ENCODE data around the gene NFATC1. TPM values are rescaled to one million over a fixed set of nuclear protein-coding genes. Genes with fewer than 3 reads are reported as not detected.

The NFATC1 gene
- total and polyA plus RNA-seq, 2 experiments from 2014 or later, result 4.2 to 11.3 TPM

DNA sequence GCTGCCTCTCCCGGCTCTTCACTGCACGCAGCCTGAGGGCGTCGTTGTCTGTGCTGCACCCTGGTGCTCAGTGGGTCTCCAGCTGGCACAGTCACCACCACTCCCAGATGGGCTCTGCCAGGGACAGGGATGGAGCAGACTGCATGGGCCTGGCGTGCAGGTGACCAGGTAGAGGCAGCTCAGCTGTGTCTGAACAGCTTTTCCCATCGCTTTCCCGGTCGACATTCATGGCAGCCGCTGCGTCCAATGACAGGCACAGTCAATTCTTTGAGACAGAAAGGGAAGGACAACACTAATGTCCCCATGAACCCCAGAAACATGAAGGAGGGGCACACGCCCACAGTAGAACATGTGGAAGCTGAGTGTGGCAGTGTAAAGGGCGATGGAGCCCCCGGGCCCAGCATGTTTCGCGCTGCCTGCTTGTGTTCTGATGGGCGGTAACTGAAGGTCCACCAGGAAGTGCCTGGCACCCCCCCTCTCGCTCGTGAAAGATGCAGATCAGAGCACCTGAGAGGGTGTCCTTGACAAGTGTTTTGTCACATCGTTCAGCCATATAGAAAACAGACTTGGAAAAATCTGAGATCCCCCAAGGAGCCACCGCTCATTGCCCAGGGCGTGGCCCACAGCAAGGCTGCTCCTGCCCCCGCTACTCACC lies 122.4 kb downstream of the NFATC1 start:
- 96% methylated on average over 22 of the region's 22 CpGs for WGBS (ENCODE audit: low lambda C conversion rate, missing lambda C conversion rate)
- H3K27ac ChIP-seq, result no peak overlapping the region

DNA sequence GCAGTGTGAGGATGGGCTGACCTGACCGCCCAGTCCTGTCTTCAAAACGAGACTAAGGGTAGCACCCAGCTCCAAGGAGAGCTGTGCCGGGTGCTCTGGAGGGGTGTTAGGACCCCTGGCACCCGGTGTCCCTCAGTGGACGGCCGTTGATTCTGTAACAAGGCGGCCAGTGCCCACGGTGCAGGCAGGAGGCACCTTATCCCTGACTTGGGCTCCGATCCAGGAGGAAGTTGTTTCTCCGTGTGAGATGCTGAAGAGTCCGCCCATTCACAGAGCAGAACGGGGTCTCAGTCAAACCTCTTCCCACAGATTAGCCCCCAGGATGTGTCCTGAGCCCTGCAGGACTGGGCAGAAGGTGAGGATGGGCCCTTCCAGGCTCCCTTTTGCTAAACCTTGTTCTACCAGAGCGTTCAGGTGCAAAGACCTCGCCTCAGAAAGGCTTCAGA lies 123.0 kb downstream of the NFATC1 start:
- 79% methylated on average over 14 of the region's 14 CpGs for WGBS (ENCODE audit: low lambda C conversion rate, missing lambda C conversion rate)
- H3K9me2 ChIP-seq (replicated peaks; ENCODE audit: insufficient read depth), result no peaks in the 10 kb centered on the region
- H3K27me3 ChIP-seq, result no peaks in the 10 kb centered on the region
- no peak overlapping the region for H3K4me3 ChIP-seq
- no peaks in the 10 kb centered on the region for H3K36me3 ChIP-seq (replicated peaks; ENCODE audit: insufficient read depth, low read depth)
- no peak overlapping the region for H3K27ac ChIP-seq
- peaks cover 8% of the 10 kb centered on the region for H3K4me1 ChIP-seq (ENCODE audit: insufficient read depth)
- H3K79me2 ChIP-seq, result no peaks in the 10 kb centered on the region
- H3K9me3 ChIP-seq (ENCODE audit: low read depth), result no peaks in the 10 kb centered on the region
- no peak for DNase-seq (ENCODE audit: low spot score)
- no peak for TF ChIP-seq EZH2phosphoT487 (IDR thresholded peaks at IDR 0.05; ENCODE audit: low read depth, severe bottlenecking, unreplicated experiment)
- TF ChIP-seq, protein P1, sequence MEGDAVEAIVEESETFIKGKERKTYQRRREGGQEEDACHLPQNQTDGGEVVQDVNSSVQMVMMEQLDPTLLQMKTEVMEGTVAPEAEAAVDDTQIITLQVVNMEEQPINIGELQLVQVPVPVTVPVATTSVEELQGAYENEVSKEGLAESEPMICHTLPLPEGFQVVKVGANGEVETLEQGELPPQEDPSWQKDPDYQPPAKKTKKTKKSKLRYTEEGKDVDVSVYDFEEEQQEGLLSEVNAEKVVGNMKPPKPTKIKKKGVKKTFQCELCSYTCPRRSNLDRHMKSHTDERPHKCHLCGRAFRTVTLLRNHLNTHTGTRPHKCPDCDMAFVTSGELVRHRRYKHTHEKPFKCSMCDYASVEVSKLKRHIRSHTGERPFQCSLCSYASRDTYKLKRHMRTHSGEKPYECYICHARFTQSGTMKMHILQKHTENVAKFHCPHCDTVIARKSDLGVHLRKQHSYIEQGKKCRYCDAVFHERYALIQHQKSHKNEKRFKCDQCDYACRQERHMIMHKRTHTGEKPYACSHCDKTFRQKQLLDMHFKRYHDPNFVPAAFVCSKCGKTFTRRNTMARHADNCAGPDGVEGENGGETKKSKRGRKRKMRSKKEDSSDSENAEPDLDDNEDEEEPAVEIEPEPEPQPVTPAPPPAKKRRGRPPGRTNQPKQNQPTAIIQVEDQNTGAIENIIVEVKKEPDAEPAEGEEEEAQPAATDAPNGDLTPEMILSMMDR (IDR thresholded peaks at IDR 0.05; ENCODE audit: poor library complexity), result no peak
- TF ChIP-seq EZH2 (IDR thresholded peaks at IDR 0.05; ENCODE audit: borderline replicate concordance), result no peak
- H2AFZ ChIP-seq, result no peak overlapping the region
- H4K20me1 ChIP-seq (ENCODE audit: insufficient read depth, poor library complexity, severe bottlenecking), result no peaks in the 10 kb centered on the region
- no peak overlapping the region for H3K4me2 ChIP-seq

More for the DNA sequence above, 122.4 kb downstream of the NFATC1 start:
- Histone ChIP-seq H2AFZ (no peak overlapping the region), H3K4me3 (no peak overlapping the region), H4K20me1 (ENCODE audit: insufficient read depth, poor library complexity, severe bottlenecking) (no peaks in the 10 kb centered on the region), H3K27me3 (no peaks in the 10 kb centered on the region), H3K4me2 (no peak overlapping the region), H3K79me2 (no peaks in the 10 kb centered on the region), H3K9me3 (ENCODE audit: low read depth) (no peaks in the 10 kb centered on the region), H3K9me2 (replicated peaks; ENCODE audit: insufficient read depth) (no peaks in the 10 kb centered on the region), H3K4me1 (ENCODE audit: insufficient read depth) (peaks cover 8% of the 10 kb centered on the region), H3K36me3 (replicated peaks; ENCODE audit: insufficient read depth, low read depth) (no peaks in the 10 kb centered on the region)
- TF ChIP-seq EZH2 (IDR thresholded peaks at IDR 0.05; ENCODE audit: borderline replicate concordance) (no peak), EZH2phosphoT487 (IDR thresholded peaks at IDR 0.05; ENCODE audit: low read depth, severe bottlenecking, unreplicated experiment) (no peak)
- TF ChIP-seq, protein P1 (IDR thresholded peaks at IDR 0.05; ENCODE audit: poor library complexity), result no peak
- DNase-seq (ENCODE audit: low spot score), result no peak

DNA sequence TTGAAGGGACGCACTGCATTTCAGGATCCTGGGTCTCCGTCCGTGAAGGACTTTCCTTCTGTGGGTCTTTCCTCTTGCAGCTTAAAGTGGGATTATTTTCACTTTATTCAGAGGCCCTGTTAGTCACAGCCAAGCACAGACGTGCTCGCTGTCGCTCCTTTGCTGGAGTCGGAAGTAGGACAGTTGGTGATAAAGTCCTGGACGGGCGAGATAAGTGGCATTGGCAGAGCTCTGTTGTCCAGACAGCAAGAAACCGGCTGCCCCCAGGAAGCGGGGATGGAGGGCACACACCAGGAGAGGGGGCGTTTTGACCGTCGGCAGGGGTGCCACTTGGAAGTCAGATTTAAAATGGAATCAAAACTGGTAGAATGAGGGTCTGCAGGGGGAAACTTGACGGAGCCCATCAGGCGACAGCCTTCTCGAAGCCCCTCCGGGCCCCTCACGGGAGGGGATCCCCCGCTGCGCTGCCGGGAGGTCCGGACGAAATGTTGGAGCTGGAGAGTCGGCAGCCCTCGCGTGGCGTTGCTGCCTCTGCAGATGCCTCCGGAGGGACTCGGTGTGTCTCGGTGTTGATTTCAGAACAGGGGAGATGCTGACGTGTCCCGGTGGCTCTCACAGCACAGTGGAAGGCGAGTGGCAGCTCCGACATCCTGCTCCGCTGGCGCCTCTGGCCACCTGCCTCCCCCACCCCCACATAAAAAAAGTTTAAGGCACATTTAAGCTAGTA lies 124.2 kb downstream of the NFATC1 start:
- Histone ChIP-seq H3K79me2 (no peaks in the 10 kb centered on the region), H3K36me3 (replicated peaks; ENCODE audit: insufficient read depth, low read depth) (no peaks in the 10 kb centered on the region), H3K4me3 (no peak overlapping the region), H2AFZ (no peak overlapping the region), H4K20me1 (ENCODE audit: insufficient read depth, poor library complexity, severe bottlenecking) (no peaks in the 10 kb centered on the region), H3K4me2 (peak overlapping the region; percentile 68), H3K9me3 (ENCODE audit: low read depth) (no peaks in the 10 kb centered on the region), H3K4me1 (ENCODE audit: insufficient read depth) (peaks cover 8% of the 10 kb centered on the region), H3K27me3 (no peaks in the 10 kb centered on the region), H3K9me2 (replicated peaks; ENCODE audit: insufficient read depth) (no peaks in the 10 kb centered on the region), H3K27ac (no peak overlapping the region)
- WGBS (ENCODE audit: low lambda C conversion rate, missing lambda C conversion rate), result 44% methylated on average over 37 of the region's 37 CpGs
- DNase-seq (ENCODE audit: low spot score), result peak; percentile 50
- TF ChIP-seq EZH2phosphoT487 (IDR thresholded peaks at IDR 0.05; ENCODE audit: low read depth, severe bottlenecking, unreplicated experiment), result no peak
- TF ChIP-seq, protein P1 (IDR thresholded peaks at IDR 0.05; ENCODE audit: poor library complexity), result no peak
- TF ChIP-seq EZH2 (IDR thresholded peaks at IDR 0.05; ENCODE audit: borderline replicate concordance), result no peak
